Osteocyte (in vitro differentiated cells): Measurements from ENCODE around the gene TMEM18. TPM values are rescaled to one million over a fixed set of nuclear protein-coding genes. Genes with fewer than 3 reads are reported as not detected.

ENCODE experiments used
- DNase-seq: peaks from one replicate; pipeline ENCODE4 v3.0.0; 2021; ENCODE audit warnings: mixed read lengths; ENCODE audit not compliant: unreplicated experiment; ENCODE audit errors: extremely low spot score
- H3K27ac Mint-ChIP-seq: one replicate; pipeline ENCODE4 v1.8.0; 2021; ENCODE audit warnings: mild to moderate bottlenecking, mixed read lengths; ENCODE audit not compliant: unreplicated experiment
- H3K27me3 Mint-ChIP-seq: one replicate; pipeline ENCODE4 v1.8.0; 2021; ENCODE audit warnings: mixed read lengths; ENCODE audit not compliant: unreplicated experiment
- H3K36me3 Mint-ChIP-seq: one replicate; pipeline ENCODE4 v1.8.0; 2021; ENCODE audit warnings: mixed read lengths; ENCODE audit not compliant: unreplicated experiment
- H3K4me1 Mint-ChIP-seq: one replicate; pipeline ENCODE4 v1.8.0; 2021; ENCODE audit warnings: mixed read lengths; ENCODE audit not compliant: unreplicated experiment
- H3K4me3 Mint-ChIP-seq: one replicate; pipeline ENCODE4 v1.8.0; 2021; ENCODE audit warnings: mild to moderate bottlenecking, moderate library complexity, mixed read lengths; ENCODE audit not compliant: unreplicated experiment
- H3K9me3 Mint-ChIP-seq: one replicate; pipeline ENCODE4 v1.8.0; 2021; ENCODE audit warnings: mixed read lengths; ENCODE audit not compliant: unreplicated experiment
- total RNA-seq: library from RNA; stranded (reverse); gene quantifications from 2 replicates; pipeline ENCODE4 v1.2.1, GENCODE V29; 2021
- TF ChIP-seq, protein P1 (sequence below): fragments of 200-600 bp; sonication (generic); IDR thresholded peaks from 2 replicates; pipeline ENCODE4 v1.5.0; 2021; ENCODE audit warnings: antibody characterized with exemption, mild to moderate bottlenecking, moderate library complexity

TMEM18 gene
- total RNA-seq, 1 donor from 2014 or later, result 32.8 TPM

DNA sequence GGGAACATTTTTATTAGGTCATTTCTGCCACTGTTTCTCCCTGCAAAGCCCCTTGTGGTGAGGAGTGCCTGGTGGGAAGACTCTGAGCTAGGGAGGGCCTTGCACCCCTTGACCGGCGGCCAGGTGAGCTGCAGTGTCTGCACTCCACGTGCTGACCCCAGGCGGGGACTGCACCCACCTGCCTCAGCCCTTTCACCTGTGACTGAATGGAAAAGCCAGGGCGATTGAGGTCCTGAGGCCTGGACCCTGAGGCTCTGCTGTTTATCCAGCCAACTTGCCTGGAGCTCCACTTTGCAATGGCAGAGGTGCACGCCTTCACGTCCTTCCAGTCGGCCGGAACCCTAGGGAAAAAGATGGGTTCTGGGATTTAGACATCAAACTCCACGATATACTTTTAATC is 53.1 kb downstream of the TMEM18 start:
- Mint-ChIP-seq H3K4me3 (no peak overlapping the region), H3K4me1 (peaks cover 6% of the 10 kb centered on the region), H3K27ac (no peak overlapping the region), H3K9me3 (no peaks in the 10 kb centered on the region), H3K36me3 (no peaks in the 10 kb centered on the region), H3K27me3 (peaks cover 17% of the 10 kb centered on the region)
- TF ChIP-seq, protein P1, sequence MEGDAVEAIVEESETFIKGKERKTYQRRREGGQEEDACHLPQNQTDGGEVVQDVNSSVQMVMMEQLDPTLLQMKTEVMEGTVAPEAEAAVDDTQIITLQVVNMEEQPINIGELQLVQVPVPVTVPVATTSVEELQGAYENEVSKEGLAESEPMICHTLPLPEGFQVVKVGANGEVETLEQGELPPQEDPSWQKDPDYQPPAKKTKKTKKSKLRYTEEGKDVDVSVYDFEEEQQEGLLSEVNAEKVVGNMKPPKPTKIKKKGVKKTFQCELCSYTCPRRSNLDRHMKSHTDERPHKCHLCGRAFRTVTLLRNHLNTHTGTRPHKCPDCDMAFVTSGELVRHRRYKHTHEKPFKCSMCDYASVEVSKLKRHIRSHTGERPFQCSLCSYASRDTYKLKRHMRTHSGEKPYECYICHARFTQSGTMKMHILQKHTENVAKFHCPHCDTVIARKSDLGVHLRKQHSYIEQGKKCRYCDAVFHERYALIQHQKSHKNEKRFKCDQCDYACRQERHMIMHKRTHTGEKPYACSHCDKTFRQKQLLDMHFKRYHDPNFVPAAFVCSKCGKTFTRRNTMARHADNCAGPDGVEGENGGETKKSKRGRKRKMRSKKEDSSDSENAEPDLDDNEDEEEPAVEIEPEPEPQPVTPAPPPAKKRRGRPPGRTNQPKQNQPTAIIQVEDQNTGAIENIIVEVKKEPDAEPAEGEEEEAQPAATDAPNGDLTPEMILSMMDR, result no peak
- DNase-seq, result peak; percentile 63

DNA sequence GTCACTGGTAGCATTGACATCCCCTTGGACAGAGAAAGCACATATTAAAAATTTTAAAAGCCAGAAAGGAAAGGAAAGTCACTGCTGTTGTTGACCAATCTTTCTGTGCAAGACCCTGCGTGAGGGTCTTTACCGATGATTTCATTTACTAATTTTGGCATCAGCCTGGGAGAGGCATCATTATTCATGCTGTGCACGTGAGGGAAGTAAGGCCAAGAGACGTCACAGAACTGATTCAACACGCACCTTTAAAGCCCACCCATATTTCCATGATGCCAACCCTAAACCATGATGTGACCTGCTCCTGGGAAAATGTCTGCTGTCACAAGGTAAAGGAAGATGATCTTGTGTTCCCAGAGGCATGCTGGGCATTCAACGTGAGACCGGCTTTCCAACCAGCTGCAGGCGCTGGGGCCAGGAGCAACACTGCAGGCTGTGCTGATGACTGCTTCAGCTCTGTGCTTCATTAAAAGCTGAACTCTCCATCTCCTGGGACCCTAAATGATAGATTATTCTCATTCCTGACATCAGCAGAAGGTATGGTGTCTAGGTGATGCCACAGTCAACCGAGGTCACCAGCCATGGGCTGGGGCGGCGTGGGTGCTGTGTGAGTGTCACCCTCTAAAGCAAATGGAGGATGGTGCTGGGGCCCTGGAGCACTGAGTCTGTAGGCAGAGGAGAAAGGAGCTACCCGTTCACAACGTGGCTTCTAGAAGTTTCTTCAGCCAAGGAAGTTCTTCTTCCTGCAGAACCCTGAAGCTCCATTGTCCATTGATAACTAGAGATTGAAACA is 53.9 kb downstream of the TMEM18 start:
- no peak overlapping the region for H3K27ac Mint-ChIP-seq
- peaks cover 4% of the 10 kb centered on the region for H3K9me3 Mint-ChIP-seq
- peak; percentile 54 for DNase-seq
- peaks cover 21% of the 10 kb centered on the region for H3K27me3 Mint-ChIP-seq
- no peaks in the 10 kb centered on the region for H3K36me3 Mint-ChIP-seq
- H3K4me1 Mint-ChIP-seq, result peaks cover 6% of the 10 kb centered on the region
- no peak overlapping the region for H3K4me3 Mint-ChIP-seq
- TF ChIP-seq, protein P1, result no peak

DNA sequence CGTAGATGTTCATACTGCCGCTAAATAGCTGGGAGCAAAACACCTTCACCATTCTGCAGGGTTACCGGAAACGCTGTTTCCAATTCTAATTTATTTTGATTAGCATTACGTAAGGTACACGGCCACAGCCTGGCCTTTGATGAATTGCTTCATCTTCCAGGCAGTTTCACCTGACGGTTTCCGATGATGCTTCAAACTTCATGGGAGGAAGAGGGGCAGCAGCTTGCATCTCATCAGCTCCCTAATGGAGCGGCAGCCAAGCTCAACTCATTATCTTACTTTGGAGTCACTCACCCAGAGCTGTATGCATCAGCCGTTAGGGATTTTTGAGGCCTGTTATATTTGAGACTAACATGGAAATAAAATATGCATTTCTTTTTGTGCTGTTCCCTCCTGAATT is 54.8 kb downstream of the TMEM18 start:
- TF ChIP-seq, protein P1, result no peak
- DNase-seq, result no peak
- Mint-ChIP-seq H3K27me3 (peaks cover 19% of the 10 kb centered on the region), H3K4me3 (no peak overlapping the region), H3K27ac (no peak overlapping the region), H3K9me3 (peaks cover 4% of the 10 kb centered on the region), H3K36me3 (no peaks in the 10 kb centered on the region), H3K4me1 (peaks cover 6% of the 10 kb centered on the region)

DNA sequence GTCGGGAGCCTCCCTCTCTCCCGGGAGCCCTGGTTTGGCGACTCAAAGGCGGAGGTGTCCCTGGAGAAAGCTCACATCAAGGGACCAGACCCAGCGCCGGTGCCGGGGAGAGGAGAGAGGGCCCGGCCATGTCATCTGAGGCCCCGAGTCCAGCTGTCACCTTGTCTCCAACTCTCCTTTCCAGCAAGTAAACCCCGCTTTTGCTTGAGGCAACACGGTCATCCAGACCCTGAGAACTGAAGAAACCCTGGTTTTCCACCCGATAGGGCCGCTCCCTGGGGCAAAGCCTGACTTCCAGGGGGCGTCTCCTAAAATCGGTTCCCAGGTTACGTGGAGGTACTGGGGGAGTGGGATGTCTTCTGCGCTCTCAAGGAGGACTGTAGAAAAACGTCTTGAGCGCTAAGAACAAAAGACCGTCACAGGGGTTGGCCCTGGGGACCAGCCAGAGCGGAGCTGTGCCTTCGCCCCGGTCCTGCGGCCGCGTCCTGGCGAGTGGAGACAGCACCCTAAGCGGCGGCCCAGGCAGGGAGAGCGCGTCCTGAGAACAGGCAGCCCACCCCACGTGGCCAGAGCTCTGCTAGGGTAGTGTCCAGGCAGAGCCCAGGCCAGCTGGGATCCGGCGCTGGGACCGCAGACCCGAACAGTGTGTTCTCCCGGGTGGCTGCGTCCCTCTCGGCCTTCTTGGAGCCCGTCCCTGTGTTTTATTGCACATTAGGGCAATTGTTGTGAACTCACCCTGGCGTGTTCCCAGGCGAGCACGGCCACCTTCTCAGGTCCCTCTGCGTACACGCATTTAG is 55.7 kb downstream of the TMEM18 start:
- peak; percentile 78 for DNase-seq

More for the DNA sequence above, 55.7 kb downstream of the TMEM18 start:
- peaks cover 16% of the 10 kb centered on the region for H3K27me3 Mint-ChIP-seq
- TF ChIP-seq, protein P1, result no peak
- H3K27ac Mint-ChIP-seq, result no peak overlapping the region
- no peaks in the 10 kb centered on the region for H3K36me3 Mint-ChIP-seq
- H3K4me3 Mint-ChIP-seq, result no peak overlapping the region
- peaks cover 6% of the 10 kb centered on the region for H3K4me1 Mint-ChIP-seq
- H3K9me3 Mint-ChIP-seq, result peaks cover 4% of the 10 kb centered on the region
